Heart left ventricle (tissue), 13 donors: ENCODE results near the gene MOK.

Experiments used
- POLR2A ChIP-seq, 2 donors: fragments of 450-650 bp; IDR thresholded peaks; one replicate each; pipeline ENCODE4 v1.6.1; 2017; ENCODE audit warnings: antibody characterized with exemption in 2 of 2, mild to moderate bottlenecking in 2 of 2, moderate library complexity in 2 of 2
- TF ChIP-seq, protein P1 (sequence below), 12 donors: fragments of 200-600 bp; sonication (generic) in 4 of 12; IDR thresholded peaks; one replicate each; pipeline versions ENCODE4 v1.5.0 to v1.8.0; 2018 to 2022; ENCODE audit warnings: antibody characterized with exemption in 12 of 12, mild to moderate bottlenecking in 5 of 12
- donor health status: ischemic (EF 13 %, LVEDD 7.1; RV severe dilation, severe dysfunction).
- donor health status: DM: no; HTN: yes; CAD: no.
- donor health status: DM: no; HTN: no; CAD: no.
- donor health status: ischemic (EF 25% LVEDD 6.9; RV normal size, moderate dysfunction).
- donor health status: ischemic (EF 25% LVEDD 5.7; RV mildly dilated, moderate dysfunction).
- donor health status: ischemic (EF 35%, LVEDD 5.7; RV mildly dilated, moderate dysfunction).
- donor health status: nonischemic (EF 11% LVEDD 7.7; RV severe dilation, severe dysfunction).
- donor health status: DM: yes; HTN: yes; CAD: no.
- donor health status: PGD.
- donor health status: ischemic (EF 29% LVEDD 5.4; RV normal size, mild dysfunction).
- donor health status: nonischemic (EF 23%, LVEDD 6.1; RV moderate dilation, normal function).

DNA sequence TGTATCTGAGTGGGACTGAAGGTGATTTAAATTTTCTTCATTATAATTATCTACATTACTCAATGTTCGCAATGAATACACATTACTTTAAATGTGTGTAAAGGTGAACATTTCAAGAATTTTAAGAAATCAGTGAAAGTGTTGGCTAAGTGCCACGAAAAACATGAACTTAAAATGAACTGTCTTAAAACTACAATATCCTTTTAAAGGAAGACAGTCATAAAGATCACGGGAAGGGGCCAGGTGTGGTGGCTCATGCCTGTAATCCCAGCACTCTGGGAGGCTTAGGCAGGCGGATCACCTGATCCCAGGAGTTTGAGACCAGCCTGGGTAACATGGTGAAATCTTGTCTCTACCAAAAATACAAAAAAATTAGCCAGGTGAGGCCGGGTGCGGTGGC, 11.2 kb downstream of the MOK start:
- TF ChIP-seq, protein P1, sequence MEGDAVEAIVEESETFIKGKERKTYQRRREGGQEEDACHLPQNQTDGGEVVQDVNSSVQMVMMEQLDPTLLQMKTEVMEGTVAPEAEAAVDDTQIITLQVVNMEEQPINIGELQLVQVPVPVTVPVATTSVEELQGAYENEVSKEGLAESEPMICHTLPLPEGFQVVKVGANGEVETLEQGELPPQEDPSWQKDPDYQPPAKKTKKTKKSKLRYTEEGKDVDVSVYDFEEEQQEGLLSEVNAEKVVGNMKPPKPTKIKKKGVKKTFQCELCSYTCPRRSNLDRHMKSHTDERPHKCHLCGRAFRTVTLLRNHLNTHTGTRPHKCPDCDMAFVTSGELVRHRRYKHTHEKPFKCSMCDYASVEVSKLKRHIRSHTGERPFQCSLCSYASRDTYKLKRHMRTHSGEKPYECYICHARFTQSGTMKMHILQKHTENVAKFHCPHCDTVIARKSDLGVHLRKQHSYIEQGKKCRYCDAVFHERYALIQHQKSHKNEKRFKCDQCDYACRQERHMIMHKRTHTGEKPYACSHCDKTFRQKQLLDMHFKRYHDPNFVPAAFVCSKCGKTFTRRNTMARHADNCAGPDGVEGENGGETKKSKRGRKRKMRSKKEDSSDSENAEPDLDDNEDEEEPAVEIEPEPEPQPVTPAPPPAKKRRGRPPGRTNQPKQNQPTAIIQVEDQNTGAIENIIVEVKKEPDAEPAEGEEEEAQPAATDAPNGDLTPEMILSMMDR (IDR thresholded peaks at IDR 0.05): no peak
- no peak for TF ChIP-seq POLR2A (IDR thresholded peaks at IDR 0.05)
